Activated CD8-positive, alpha-beta memory T cell treated with anti-CD3 and anti-CD28 coated beads, Interleukin-2, amount 50 U/mL, for 24 hours (primary cell): ENCODE data around the gene NKX2-4.

ENCODE experiments used
- DNase-seq: peaks from one replicate; pipeline ENCODE4 v3.0.0-alpha.2; 2020; ENCODE audit errors: extremely low read depth

NKX2-4 gene

DNA sequence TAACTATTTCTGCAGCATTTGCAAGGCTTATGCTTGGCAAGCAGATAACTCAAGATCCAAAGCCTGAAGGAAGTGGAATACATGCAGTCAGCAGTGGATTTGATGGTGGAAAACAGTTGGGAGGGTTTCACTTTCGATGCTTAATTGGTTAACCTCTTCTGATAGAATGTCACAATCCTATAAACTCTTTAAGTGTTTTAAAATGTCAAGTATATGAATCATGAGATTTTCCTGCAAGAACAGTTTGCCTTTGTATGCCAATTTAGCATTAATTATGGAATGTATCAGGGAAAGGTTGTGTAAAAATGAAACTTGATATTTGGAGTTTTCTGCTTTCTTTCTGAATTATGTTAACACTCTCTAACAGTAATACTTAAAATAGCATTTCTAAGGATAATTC lies 36.6 kb downstream of the NKX2-4 start:
- DNase-seq = no peak

DNA sequence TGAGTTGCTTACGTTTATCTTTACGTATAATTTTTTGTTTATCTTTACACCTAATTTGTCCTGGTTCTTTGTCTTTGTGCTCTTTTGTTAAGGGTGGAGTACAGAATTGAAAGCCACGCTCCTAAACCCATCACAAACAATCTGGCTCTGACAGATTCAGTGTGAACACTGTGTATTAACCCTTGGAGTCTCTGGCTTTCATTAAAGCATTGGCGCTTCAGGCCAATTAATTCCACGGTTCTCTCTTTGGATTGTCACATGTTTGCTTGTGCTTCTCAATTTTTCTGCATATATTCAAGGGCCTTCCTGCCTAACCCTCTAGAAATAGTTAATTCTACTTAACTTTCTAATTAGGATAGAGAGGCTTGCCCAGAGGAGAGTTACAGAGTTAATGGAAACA lies 38.6 kb downstream of the NKX2-4 start:
- DNase-seq = no peak

DNA sequence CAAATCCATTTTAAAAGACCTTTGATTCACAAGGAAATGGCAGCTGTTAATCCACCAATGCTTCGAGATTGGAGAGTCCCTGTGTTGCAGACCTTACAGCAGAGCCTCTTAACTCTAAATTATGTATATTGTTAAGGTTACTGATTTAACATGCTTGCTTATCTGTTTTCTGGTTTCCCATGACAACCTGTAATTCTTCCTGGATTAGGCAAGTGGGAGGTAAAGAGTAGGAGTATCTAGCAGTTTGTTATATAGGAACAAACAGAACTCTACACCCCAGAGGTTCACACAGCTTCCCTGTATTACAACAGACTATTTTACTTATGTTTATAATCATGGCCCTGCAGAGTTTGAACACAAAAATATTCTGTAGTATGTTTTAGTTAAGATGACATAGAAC lies 39.5 kb downstream of the NKX2-4 start:
- no peak for DNase-seq

DNA sequence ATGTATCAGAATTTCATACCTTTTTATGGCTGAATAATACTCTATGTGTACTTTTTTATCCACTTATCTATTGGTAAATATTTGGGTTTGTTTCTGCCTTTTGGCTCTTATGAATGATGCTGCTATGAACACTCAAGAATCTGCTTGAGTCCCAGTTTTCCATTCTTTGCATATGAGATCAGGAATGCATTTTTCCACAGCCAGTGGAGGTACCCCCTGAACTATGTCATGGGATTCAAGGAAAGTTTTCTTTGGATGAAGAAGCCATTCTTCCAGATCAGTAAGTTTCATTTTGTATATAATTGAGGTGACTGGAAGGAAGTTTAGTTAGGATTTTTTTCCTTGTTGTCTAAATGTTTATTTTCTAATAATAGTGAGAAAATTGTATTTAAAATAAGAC lies 40.9 kb downstream of the NKX2-4 start:
- DNase-seq = no peak

DNA sequence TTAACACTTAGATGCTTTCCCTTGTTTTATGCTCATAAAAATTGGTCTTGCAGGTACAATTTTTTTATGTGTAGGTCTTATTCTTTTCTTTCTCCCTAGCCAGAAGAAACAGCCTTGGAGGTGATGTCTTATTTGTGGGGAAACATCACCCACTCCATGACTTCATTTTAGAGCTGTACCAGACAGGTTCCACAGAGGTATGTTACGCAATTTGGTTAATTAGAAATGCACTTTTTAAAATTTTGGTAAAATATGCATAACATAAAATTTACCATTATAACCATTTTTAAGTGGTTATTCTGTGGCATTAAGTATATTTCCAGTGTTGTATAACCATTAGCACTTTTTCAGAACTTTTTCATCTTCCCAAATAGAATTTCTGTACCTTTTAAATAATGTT lies 41.3 kb downstream of the NKX2-4 start:
- DNase-seq = no peak

DNA sequence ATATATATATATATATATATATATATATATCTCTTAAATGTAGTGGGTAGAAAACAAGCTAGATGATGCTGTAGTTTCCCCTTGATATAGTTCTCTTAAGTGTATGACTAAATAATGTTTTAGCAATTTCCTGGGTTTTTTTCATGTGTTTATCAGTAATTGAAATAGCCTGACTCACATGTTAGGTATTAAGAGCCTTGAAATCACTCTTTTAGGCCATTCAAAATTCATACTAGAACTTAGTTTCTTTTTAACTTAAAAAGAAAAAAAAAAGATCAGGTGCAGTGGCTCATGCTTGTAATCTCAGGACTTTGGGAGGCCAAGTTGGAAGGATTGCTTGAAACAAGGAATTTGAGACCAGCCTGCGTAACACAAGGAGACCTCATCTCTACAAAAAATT lies 44.1 kb downstream of the NKX2-4 start:
- DNase-seq = no peak

DNA sequence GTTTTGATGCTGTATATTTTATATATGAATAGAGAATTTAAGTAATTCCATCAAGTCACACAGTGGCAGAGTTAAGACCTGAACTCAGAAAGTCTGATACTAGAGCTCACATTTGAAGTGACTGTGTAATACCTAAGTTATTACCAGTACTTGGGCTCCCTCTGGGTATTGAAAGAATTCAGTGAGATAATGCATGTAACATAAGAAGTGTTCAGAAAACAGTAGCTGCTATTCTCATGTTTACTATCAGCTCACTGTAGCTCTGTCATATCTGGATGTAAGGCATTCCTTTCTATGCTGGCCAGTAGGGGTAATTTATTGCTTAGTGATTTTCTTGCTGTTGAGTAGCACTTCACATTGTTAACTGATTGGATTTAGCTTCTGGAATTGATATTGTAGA lies 44.6 kb downstream of the NKX2-4 start:
- no peak for DNase-seq
